ENCODE measurements around the gene PRAME. TPM values are rescaled to one million over a fixed set of nuclear protein-coding genes. Genes with fewer than 3 reads are reported as not detected.
A peak's percentile ranks its signal among the peaks of the same experiment; 100 is the strongest.
"Not testable (repeated sequence)": the region's sequence is repeated elsewhere in the genome, so short reads cannot be mapped to it uniquely, and the experiment has no call there.

Gene PRAME
- not detected for total RNA-seq
- long read RNA-seq: 0 reads

- peak; percentile 31 for ATAC-seq
- intact Hi-C loops (cut with micrococcal nuclease): no loop called here
- peak; percentile 68 for DNase-seq
These were observed at the start of gene PRAME for GRCh38 chr22:22558972-22559603. PRAME (minus strand) TSS chr22:22559265; CDS start chr22:22556832, 2,433 bp downstream.

GRCh38 chr22:22608022-22608421 is 49.0 kb upstream of the PRAME start:
- intact Hi-C loops (cut with micrococcal nuclease); DNase-seq; ATAC-seq: not testable (repeated sequence)

GRCh38 chr22:22605074-22605404 is 46.0 kb upstream of the PRAME start:
- ATAC-seq (no peak), DNase-seq (no peak)
- intact Hi-C loops (cut with micrococcal nuclease): no loop called here

GRCh38 chr22:22604326-22605073 is 45.4 kb upstream of the PRAME start:
- no peak for DNase-seq
- ATAC-seq: no peak
- intact Hi-C loops (cut with micrococcal nuclease): no loop called here

- no peak for ATAC-seq
- no peak for DNase-seq
- intact Hi-C loops (cut with micrococcal nuclease): no loop called here
These were observed 44.4 kb upstream of the PRAME start for GRCh38 chr22:22603470-22603947.

GRCh38 chr22:22600531-22601261 is 41.6 kb upstream of the PRAME start:
- intact Hi-C loops (cut with micrococcal nuclease): no loop called here
- DNase-seq (no peak), ATAC-seq (no peak)

- ATAC-seq (no peak), DNase-seq (no peak)
- intact Hi-C loops (cut with micrococcal nuclease): no loop called here
These were observed 40.2 kb upstream of the PRAME start for GRCh38 chr22:22599248-22599647.

GRCh38 chr22:22598144-22598543 is 39.1 kb upstream of the PRAME start:
- ATAC-seq (no peak), DNase-seq (no peak)
- intact Hi-C loops (cut with micrococcal nuclease): no loop called here

- ATAC-seq: no peak
- intact Hi-C loops (cut with micrococcal nuclease): no loop called here
- no peak for DNase-seq
These were observed 36.2 kb upstream of the PRAME start for GRCh38 chr22:22595001-22595835.

- ATAC-seq: no peak
- intact Hi-C loops (cut with micrococcal nuclease): no loop called here
- peak; percentile 54 for DNase-seq
These were observed 35.0 kb upstream of the PRAME start for GRCh38 chr22:22593964-22594656.

- ATAC-seq: no peak
- intact Hi-C loops (cut with micrococcal nuclease): no loop called here
These were observed 34.2 kb upstream of the PRAME start for GRCh38 chr22:22593250-22593649.

GRCh38 chr22:22591348-22592299 is 32.6 kb upstream of the PRAME start:
- ATAC-seq (no peak), DNase-seq (no peak)
- intact Hi-C loops (cut with micrococcal nuclease): no loop called here

More at GRCh38 chr22:22593250-22593649, 34.2 kb upstream of the PRAME start:
- DNase-seq: no peak

GRCh38 chr22:22590136-22590891 is 31.2 kb upstream of the PRAME start:
- intact Hi-C loops (cut with micrococcal nuclease): no loop called here
- DNase-seq (no peak), ATAC-seq (no peak)

GRCh38 chr22:22588485-22589164 is 29.6 kb upstream of the PRAME start:
- intact Hi-C loops (cut with micrococcal nuclease): no loop called here
- ATAC-seq (no peak), DNase-seq (no peak)

- intact Hi-C loops (cut with micrococcal nuclease): no loop called here
- DNase-seq: no peak
- no peak for ATAC-seq
These were observed 28.6 kb upstream of the PRAME start for GRCh38 chr22:22587577-22588188.

GRCh38 chr22:22584722-22585121 is 25.7 kb upstream of the PRAME start:
- intact Hi-C loops (cut with micrococcal nuclease): no loop called here
- ATAC-seq (no peak), DNase-seq (no peak)

Measured in left ventricle myocardium superior (tissue), 1 donor.